ENCODE measurements around the gene LRRC42. TPM values are rescaled to one million over a fixed set of nuclear protein-coding genes. Genes with fewer than 3 reads are reported as not detected.

The LRRC42 gene
- total RNA-seq, 1 donor from 2014 or later: 51.1 TPM

GRCh38 chr1:53943490-53944043 is 2.6 kb upstream of the LRRC42 start:
- Histone ChIP-seq H3K27me3 (ENCODE audit: control insufficient read depth, insufficient read depth, low read length) (no peaks in the 10 kb centered on the region), H3K4me3 (ENCODE audit: low read depth, low read length) (no peak overlapping the region), H3K36me3 (ENCODE audit: control insufficient read depth, insufficient read depth, low read length) (no peaks in the 10 kb centered on the region)
- TF ChIP-seq CTCF (IDR thresholded peaks at IDR 0.05; ENCODE audit: insufficient read depth, low read length, severe bottlenecking): no peak
- DNase-seq (ENCODE audit: low read depth) (no peak), FAIRE-seq (peak; percentile 13)

- Histone ChIP-seq H3K36me3 (ENCODE audit: control insufficient read depth, insufficient read depth, low read length) (peaks cover 3% of the 10 kb centered on the region), H3K4me3 (ENCODE audit: low read depth, low read length) (peak overlapping the region; percentile 96), H3K27me3 (ENCODE audit: control insufficient read depth, insufficient read depth, low read length) (no peaks in the 10 kb centered on the region)
- no peak for TF ChIP-seq CTCF (IDR thresholded peaks at IDR 0.05; ENCODE audit: insufficient read depth, low read length, severe bottlenecking)
- DNase-seq (ENCODE audit: low read depth) (no peak), FAIRE-seq (no peak)
Measured at GRCh38 chr1:53944469-53945182, 1.5 kb upstream of the LRRC42 start.

GRCh38 chr1:53945183-53945432 is 1.0 kb upstream of the LRRC42 start:
- FAIRE-seq: no peak
- DNase-seq (ENCODE audit: low read depth): peak; percentile 10
- no peak for TF ChIP-seq CTCF (IDR thresholded peaks at IDR 0.05; ENCODE audit: insufficient read depth, low read length, severe bottlenecking)
- H3K4me3 ChIP-seq (ENCODE audit: low read depth, low read length): peak overlapping the region; percentile 96
- H3K27me3 ChIP-seq (ENCODE audit: control insufficient read depth, insufficient read depth, low read length): no peaks in the 10 kb centered on the region
- peaks cover 4% of the 10 kb centered on the region for H3K36me3 ChIP-seq (ENCODE audit: control insufficient read depth, insufficient read depth, low read length)

- Histone ChIP-seq H3K27me3 (ENCODE audit: control insufficient read depth, insufficient read depth, low read length) (no peaks in the 10 kb centered on the region), H3K4me3 (ENCODE audit: low read depth, low read length) (peak within 1 kb of the TSS; percentile 96), H3K36me3 (ENCODE audit: control insufficient read depth, insufficient read depth, low read length) (peaks cover 4% of the 10 kb centered on the region)
- FAIRE-seq: no peak
- TF ChIP-seq CTCF (IDR thresholded peaks at IDR 0.05; ENCODE audit: insufficient read depth, low read length, severe bottlenecking): no peak
- DNase-seq (ENCODE audit: low read depth): peak; percentile 73
Measured at GRCh38 chr1:53945433-53946251, 508 bp upstream of the LRRC42 start, which contains the start of gene IFT25. TSS of gene IFT25 (minus strand) at chr1:53945699. CDS start at chr1:53940082, 5,617 bp downstream.

GRCh38 chr1:53947172-53947907 is 1.2 kb downstream of the LRRC42 start:
- no peak for FAIRE-seq
- Histone ChIP-seq H3K27me3 (ENCODE audit: control insufficient read depth, insufficient read depth, low read length) (no peaks in the 10 kb centered on the region), H3K36me3 (ENCODE audit: control insufficient read depth, insufficient read depth, low read length) (peaks cover 7% of the 10 kb centered on the region), H3K4me3 (ENCODE audit: low read depth, low read length) (peak overlapping the region; percentile 90)
- no peak for DNase-seq (ENCODE audit: low read depth)
- TF ChIP-seq CTCF (IDR thresholded peaks at IDR 0.05; ENCODE audit: insufficient read depth, low read length, severe bottlenecking): no peak

Measured in bronchial epithelial cell (primary cell).